Stimulated activated CD4-positive, alpha-beta T cell treated with anti-CD3 and anti-CD28 coated beads, TNF-alpha, amount 100 ng/mL, for 4 hours (primary cell): ENCODE data around the gene SMARCC1.
"Not testable (repeated sequence)": the region's sequence is repeated elsewhere in the genome, so short reads cannot be mapped to it uniquely, and the experiment has no call there.

Experiments used
- DNase-seq, 3 experiments: peaks; one replicate each; pipeline ENCODE4 v3.0.0-alpha.2; 2020; ENCODE audit warnings: low read depth in 3 of 3

SMARCC1 gene

DNA sequence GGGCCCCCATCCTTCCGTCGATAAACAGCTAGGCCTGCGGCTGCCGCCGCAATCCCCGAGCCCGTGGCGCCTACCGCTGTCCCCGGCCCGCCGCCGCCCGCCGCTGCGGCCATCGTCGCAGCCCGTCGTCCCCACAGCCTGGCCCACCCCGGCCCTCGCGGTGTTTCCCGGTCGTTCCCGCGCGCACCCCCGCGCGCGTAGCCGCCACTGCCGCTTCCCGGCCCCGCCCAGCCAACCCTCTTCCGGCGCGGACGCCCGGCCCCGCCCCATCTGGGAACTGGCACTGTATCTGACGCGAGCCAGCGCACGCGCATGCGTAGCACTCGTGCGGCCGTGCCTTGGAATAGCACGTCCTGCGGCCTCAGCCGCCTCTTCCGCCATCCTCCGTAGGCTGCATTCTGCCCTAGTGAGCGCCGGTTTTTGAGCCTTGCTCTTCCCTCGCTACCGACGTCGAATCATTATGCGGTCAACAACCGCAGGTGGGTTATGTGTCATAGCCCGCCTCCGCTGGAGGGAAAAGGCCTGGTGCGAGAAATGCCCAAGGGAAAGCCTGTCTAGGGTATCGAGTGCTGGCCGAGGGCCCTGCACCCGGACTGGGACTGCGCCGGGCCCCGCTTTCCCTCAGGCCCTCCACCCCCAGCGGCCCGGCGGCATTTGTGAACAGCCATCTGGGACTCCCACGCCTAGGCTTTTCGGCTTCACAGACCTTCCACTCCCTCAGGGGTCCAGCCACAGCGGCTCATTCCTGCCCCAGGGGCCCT is at the start of gene SMARCC1:
SMARCC1 (minus strand) TSS at position 209 of the 761 bp plus-strand sequence; CDS start at position 113, 96 bp downstream.
- DNase-seq: peak; percentile 88 to 94 (median 94)

DNA sequence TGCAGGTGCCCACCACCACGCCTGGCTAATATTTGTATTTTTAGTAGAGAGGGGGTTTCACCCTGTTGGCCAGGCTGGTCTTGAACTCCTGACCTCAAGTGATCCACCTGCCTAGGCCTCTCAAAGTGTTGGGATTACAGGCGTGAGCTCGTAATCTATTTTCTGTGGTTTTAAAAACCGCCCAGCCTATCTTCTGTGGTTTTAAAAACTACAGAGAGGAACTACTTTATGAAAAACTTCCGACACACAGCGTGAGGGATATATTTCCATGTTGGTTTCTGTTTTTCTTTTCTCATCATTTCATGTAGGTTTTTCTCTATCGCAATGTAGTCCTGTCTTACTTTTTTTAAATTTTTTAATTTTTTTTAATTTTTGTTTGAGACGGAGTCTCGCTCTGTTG is 47.8 kb upstream of the SMARCC1 start:
- not testable (repeated sequence) for DNase-seq

DNA sequence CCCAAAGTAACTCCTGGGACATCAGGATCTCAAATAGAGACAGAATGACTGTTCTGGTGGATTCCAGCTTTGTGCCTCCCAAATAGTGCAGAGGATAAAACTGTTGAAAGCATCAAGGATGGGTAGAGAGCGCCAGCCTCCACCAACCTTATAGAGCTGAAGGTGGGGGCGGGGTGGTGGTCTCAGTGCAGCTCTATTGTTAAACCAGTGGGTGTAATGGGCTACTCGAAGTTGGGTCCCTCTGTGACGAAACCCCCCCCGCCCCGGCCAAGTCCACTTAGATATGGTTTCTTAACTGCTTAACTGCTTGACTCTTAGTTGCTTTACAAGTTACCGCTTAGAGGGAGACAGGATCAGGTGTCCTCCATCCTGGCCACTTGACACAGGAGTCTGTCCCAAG is 43.9 kb upstream of the SMARCC1 start:
- DNase-seq: no peak

DNA sequence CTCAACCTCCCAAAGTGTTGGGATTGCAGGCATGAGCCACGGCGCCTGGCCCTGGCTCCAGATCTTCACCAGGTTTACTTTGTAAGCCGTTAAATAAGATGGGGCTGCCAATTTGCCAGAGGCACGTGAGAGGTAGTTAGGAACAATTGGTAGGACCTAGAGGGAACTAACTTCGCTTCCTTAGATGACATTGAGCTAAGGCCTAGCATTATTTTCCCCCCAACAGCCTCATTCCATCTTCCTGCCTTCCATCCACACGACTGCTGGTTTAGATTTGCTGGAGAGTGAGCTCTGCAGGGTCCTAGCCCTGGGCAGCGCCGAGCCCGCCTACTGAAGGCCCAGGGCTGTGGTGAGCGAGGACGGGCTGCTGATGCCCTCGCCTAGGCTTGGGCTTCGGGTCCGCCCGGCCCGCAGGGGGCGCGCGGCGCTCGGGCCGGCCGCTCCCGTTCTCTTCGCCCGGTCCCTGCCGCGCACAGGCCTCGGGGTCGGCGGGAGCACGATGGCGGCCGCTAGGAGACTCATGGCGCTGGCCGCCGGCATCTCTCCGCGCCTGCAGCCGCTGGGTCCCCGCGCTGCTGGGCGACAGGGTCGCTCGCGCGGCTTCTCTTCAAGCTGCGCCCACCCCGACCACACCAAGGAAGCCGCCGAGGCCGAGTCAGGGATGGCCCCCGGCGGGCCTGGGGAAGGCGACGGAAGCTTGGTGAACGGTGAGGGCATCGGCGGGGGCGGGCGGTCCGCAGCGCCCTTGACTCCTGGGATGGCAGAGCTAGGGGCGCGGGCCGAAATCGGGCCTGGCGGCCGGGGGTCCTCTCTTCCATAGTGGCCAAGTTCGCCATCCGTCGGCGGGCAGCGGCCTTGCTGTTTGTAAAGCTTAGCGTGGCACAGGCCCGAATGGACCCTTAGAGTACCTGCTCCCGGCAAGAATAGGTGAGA is 43.1 kb upstream of the SMARCC1 start:
- DNase-seq: peak; percentile 57 to 70 (median 64)

DNA sequence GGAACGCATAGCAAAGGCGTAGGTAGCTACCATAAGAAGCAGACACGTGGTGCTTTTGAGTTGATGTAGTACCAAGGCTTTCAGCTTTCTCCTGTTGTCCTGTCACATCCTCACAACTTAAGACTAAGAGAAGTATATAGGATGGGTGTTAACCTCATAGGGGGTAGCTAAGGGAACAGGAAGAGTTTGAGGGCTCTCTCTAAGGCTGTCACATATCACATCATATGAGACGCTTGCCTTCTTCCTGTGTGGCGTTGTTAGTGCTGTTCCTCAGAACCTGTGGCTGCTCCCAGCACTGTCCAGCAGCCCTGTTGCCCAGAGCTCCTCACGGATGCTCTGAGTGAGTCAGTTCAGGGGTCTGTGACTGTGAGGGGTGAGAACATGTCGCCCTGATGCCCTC is 35.9 kb upstream of the SMARCC1 start:
- no peak for DNase-seq

DNA sequence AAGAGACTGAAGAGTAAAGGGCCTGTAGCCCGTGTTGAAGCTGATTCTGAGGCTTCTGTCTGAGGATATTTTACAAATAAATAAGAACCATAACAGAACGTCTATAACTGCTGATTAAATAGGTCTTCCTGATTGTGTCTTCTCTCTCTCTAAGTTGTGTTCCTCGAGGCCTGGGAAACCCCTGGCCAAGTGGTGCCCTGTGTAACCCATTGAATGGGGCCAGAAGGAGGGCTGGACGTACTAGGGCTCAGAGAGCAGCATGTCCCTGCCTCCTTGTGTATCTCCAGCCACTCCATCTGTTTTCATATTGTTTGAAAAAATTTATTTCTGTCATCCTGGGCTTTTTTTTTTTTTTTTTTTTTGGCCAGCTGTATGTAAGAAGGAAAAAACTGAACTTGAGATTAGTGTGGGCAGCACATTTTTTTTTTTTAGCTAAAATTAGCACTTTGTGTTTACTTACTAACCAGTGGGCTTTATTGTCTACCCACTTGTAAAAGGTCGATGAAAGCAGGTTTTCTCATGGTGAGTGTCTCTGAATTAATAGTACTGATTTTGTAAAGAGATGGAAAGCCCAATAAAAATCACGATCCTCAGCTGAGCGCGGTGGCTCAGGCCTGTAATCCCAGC is 32.0 kb upstream of the SMARCC1 start:
- DNase-seq: no peak

DNA sequence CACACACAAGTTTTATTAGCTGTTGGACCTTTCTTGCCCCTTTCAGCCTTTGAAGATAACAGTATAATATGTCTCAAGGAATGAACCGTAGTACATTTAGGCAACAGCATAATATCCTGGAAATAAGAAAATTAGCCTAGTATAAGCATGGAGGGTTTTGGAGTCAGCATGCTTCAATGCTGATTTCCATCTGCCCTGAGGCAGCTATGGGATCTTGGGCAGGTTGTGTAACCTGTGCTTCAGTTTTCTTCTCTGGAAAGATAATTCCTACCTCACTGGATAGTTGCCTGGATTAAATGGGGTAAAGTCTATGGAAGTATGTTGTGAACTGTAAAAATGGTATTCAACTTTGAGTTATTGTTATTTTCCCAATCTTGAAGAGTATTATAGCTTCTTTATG is 22.9 kb upstream of the SMARCC1 start:
- DNase-seq: no peak

DNA sequence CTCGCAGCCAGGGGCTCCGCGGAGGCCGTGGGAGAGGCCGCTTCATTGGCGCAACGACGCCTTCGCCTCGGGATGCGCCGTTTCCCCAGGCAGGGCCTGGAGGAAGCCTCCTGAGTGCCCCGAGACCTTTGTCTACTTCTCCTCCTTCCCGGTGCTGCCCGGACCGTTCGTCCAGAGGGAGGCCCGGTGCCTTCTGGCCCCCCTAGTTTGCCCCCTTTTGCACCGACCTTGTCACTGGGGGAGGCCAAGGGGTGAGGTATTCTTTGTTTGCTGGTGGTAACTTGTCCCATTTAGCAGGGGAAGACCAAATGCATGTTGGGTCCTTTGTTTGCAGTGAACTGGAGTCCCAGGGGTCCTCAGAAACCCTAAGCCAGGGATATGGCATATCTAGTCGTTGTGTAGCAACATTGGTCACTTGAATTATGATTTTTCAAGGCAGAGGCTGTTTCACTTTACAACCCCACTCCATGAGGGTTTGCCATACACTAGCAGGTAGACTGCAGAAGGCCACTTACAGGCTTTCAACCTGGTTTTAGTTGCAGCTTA is 21.9 kb upstream of the SMARCC1 start:
- DNase-seq: no peak

DNA sequence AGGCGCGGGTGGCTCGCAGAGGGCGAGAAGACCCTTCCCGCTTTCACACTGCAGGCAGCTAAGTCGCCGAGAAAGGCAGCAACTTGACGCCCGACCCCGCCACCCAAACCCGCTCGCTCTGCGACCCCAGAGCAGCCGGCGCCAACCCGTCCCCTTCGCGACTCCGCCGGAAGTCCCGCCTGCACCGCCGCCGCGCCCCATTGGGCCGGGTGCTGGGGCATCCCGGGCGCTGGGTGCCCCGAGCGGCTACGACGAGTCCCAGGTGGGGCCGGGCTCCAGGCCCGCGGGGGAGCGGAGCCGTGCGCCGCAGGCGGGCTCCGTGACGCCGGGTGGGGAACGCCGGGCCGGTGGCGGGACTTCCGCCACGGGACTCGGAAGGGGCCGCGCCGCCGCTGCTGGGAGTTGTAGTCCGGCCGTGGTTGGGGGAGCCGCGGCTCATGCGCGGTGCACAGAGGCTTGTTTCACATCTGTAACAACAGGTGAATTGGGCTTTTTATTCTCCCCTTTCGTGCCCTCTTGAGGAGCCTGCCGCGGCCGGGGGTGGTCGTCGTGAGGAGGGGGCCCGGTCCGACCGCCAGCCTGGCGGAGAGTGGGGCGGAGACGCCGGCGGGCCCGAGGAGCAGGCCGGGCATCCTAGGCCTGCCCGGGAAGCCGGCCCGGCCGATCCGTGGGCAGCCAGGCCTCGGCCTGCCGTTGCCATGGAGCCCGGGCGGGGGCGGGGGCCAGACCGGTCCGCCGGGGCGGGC is 21.2 kb upstream of the SMARCC1 start, which contains the start of gene DHX30:
DHX30 (plus strand) TSS at position 405 of the 746 bp plus-strand sequence. CDS start 7,546 bp downstream, outside the sequence.
- peak; percentile 66 to 77 (median 71) for DNase-seq

DNA sequence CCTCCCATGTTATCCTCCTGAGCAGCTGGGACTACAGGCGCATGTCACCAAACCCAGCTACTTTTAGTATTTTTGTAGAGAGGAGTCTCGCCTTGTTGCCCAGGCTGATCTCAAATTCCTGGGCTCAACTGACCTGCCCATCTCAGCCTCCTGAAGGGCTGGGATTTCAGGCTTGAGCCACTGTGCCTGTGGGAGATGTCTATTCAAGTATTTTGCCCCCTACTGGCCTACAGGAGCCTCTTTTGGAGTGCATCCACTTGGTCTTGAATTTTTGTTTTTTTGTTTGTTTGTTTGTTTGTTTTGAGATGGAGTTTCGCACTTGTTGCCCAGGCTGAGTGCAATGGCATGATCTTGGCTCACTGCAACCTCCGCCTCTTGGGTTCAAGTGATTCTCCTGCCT is 18.0 kb upstream of the SMARCC1 start:
- DNase-seq: no peak

DNA sequence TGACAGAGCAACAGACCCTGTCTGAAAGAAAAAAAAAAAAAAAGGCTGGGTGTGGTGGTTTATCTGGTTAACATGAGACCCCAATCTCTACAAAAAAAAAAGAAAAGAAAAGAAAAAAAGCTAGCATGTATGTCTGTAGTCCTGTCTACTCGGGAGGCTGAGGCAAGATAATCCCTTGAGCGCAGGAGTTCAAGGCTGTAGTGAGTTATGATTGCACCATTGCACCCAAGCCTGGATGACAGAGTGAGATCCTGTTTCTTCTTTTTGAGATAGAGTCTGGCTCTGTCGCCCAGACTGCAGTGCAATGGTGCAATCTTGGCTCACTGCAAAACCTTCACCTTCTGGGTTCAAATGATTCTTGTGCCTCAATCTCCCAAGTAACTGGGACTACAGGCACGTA is 12.9 kb upstream of the SMARCC1 start:
- DNase-seq: no peak

DNA sequence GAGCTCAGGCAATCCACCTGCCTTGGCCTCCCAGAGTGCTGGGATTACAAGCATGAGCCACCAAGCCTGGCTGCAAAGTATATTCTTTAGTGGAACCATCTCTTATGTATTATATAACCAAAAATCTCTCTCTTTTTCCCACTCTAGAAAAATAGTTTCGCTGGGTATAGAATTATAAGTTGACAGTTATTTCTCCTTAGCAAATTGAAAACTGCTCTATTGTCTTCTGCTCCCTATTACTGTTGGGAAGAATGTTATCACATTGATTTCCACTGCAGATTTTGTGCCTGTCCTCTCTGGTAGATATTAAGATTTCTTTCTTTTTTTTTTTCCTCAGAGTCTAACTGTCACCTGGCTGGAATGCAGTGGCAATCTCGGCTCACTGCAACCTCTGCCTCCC is 11.0 kb upstream of the SMARCC1 start:
- DNase-seq: no peak

DNA sequence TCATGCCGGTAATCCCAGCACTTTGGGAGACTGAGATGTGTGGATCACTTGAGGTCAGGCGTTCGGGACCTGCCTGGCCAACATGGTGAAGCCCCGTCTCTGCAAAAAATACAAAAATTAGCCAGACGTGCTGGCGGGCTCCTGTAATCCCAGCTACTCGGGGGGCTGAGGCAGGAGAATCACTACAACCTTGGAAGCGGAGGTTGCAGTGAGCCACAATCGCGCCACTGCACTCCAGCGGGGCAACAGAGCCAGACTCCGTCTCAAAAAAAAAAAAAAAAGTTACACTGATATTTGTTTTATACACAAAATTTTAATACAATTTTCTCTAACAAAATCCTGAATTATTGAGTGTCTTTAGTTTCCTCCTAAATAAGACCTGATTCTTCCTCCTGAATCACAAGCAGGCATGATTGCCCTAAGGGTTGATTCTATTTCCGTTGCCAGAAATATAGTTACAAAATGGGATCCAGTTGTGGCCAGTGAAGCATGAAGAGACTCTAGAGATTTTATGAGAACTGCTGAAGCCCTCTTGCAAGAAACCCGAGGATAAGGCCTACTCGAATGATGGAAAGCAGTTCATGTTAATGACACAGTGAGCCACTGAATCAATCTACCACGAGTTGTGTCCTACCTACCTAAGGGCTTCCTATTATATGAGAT is 9.6 kb upstream of the SMARCC1 start:
- no peak for DNase-seq

DNA sequence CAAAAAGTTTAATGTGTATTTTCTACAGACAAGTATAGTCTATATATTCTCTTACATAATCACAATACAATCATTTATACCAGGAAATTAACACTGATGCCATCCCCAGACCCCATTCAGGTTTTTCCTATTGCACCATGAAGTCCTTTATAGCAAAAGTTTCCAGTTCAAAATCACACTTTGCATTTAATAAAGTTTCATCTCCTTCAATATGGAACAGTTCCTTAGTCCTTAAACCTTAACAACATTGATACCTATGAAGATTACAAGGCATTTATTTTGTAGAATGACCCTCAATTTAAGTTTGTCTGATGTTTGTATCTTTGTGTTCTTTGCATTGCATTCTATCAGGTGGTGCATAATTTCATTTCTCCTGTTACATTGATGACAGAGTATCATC is 2.0 kb upstream of the SMARCC1 start:
- DNase-seq: no peak

DNA sequence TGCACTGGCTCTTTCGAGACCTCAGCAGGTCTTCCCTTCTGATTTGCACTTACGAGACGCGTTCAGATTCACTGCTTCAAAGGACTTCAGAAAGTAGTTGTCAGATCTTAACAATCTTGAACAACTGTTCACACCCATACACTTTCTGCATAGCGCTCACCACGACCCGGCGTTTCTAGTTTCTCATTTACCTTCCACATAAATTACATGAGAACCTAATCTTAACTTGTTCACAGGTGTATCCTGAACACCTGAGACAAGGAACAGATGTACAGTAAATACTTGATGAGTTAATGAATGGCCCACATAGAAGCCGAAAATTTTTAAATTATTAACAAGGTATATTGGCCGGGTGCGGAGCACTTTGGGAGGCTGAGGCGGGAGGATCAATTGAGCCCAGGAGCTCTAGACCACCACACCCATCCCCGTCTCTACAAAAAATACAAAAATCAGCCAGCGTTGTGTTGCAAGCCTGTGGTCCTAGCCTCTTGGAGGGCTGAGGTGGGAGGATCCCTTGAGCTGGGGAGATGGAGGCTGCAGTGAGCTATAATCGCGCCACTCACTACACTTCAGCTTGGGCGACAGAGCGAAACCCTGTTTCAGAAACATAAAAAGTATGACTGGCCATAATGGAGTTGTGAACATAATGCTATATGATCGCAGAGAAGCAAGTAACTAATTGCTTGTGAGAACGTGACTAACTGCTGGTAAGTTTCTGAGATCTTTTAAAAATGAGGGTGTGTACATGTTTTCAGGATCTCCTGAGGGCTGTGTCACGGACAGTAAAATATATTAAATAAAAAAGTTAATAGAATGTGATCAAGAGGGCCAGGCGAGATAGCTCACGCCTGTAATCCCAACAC is 984 bp upstream of the SMARCC1 start:
- DNase-seq: no peak

DNA sequence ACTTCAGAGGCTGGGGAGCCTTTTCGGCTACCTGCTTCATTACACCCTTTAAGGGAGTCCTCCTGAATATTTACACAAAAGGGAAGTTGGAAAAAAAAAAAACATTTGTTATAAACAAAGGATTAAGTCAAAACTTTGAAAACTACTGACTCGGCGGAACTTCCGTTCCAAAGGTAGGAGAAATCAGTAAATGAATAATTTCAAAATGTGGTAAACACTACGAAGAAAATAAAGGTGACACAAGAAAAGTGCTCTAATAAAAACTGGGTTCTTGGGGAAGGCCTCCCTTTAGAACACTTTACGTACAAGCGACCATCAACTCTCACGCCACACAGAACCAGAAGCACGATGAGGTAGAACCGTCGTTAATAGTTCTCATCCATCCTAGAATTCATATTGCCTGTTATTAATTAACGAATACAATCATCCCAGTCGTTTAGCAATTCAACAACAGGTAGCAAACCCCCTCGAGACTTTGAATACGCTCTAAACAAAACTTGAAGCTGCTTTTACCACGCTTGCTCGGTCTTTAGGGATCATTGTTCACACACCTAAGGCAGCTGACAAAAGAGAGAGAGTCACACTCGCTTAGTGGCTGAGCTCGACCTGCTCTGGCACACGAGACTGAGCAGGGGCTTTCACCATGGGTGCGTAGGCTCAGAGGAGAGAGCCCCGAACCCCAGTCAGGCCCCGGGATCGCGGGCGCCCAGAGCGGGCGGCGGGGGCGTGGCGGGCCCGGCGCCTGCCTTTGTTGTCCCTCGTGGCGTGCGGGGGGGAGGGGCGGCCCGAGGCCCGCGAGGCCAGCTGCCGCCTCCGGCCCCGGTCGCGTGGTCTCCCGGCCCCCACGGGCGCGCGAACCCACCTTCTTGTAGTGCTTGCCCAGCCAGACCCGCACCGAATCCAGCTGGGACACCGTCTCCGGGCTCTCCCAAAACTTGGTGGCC is 680 bp downstream of the SMARCC1 start:
- peak; percentile 48 to 50 (median 48) for DNase-seq

DNA sequence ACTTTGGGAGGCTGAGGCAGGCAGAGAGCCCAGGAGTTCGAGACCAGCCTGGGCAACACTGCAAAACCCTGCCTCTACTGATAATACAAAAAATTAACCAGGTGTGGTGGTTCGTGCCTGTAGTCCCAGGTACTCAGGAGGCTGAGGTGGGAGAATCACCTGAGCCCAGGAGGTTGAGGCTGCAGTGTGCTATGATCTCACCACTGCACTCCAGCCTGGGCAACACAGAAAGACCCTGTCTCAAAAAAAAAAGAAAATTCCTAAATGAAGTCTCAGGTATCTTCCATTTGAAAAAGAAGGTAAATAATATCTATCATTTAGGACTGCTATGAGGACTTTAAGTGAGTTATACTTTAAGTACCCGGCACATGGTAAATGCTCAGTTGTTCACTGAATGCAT is 2.9 kb downstream of the SMARCC1 start:
- DNase-seq: no peak

DNA sequence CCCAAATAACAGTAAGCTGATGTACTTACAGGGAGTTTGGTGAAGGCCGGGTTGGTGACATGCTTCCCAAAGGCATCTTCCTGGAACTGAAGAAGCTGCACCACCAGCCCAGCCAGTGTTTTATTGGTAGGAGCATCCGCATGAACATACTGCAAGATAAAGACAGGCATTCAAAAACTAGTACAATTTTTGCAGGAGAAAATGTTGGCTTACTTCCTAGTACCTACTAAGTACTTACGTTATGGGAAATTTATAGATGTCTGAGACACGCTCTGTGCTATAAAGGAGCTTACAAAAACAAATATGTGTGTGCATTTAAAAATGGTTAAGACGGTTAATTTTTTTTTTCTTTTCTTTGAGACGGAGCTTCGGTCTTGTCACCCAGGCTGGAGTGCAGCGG is 8.9 kb downstream of the SMARCC1 start:
- DNase-seq: no peak

DNA sequence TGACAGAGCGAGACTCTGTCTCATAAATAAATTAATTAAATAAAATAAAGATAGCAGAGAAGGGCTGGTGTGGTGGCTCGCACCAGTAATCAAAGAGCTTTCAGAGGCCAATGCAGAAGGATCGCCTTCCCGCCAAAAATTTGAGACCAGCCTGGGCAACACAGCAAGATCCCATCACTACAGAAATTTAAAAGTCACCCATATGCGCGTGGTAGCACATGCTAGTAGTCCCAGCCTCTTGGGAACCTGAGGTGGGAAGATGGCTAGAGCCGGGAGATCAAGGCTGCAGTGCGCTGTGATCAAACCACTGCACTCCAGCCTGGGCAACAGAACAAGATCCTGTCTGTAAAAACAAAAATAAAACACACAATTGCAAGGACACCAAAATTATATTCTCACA is 9.6 kb downstream of the SMARCC1 start:
- DNase-seq: no peak
